GM10847 (cell line): ENCODE measurements around the gene CD109.

Experiments
- POLR2A ChIP-seq: IDR thresholded peaks from 2 replicates; pipeline ENCODE4 v1.6.1; 2011; ENCODE audit not compliant: insufficient read length; ENCODE audit errors: extremely low read depth

Gene CD109

GRCh38 chr6:73792738-73793137, 96.7 kb downstream of the CD109 start:
- no peak for TF ChIP-seq POLR2A

GRCh38 chr6:73796881-73797280, 100.9 kb downstream of the CD109 start:
- TF ChIP-seq POLR2A, result no peak

GRCh38 chr6:73797861-73798260, 101.9 kb downstream of the CD109 start:
- TF ChIP-seq POLR2A, result no peak

- no peak for TF ChIP-seq POLR2A
Observed at GRCh38 chr6:73798592-73798991, 102.6 kb downstream of the CD109 start.

GRCh38 chr6:73800997-73801396, 105.0 kb downstream of the CD109 start:
- no peak for TF ChIP-seq POLR2A

GRCh38 chr6:73801652-73802268, 105.8 kb downstream of the CD109 start:
- no peak for TF ChIP-seq POLR2A

- no peak for TF ChIP-seq POLR2A
Observed at GRCh38 chr6:73802366-73802765, 106.4 kb downstream of the CD109 start.

GRCh38 chr6:73803562-73804241, 107.7 kb downstream of the CD109 start:
- no peak for TF ChIP-seq POLR2A

- no peak for TF ChIP-seq POLR2A
Observed at GRCh38 chr6:73811706-73812105, 115.7 kb downstream of the CD109 start.

- no peak for TF ChIP-seq POLR2A
Observed at GRCh38 chr6:73817253-73817652, 121.2 kb downstream of the CD109 start.

- no peak for TF ChIP-seq POLR2A
Observed at GRCh38 chr6:73823046-73823735, 127.2 kb downstream of the CD109 start.

- no peak for TF ChIP-seq POLR2A
Observed at GRCh38 chr6:73823832-73824231, 127.8 kb downstream of the CD109 start.

- TF ChIP-seq POLR2A, result no peak
Observed at GRCh38 chr6:73826571-73826970, 130.6 kb downstream of the CD109 start.

GRCh38 chr6:73830119-73830518, 134.1 kb downstream of the CD109 start:
- no peak for TF ChIP-seq POLR2A

- TF ChIP-seq POLR2A, result no peak
Observed at GRCh38 chr6:73832313-73832712, 136.3 kb downstream of the CD109 start.

GRCh38 chr6:73854998-73855718, 159.2 kb downstream of the CD109 start:
- no peak for TF ChIP-seq POLR2A
